NCI-H345 treated with DMSO at 0.1 percent for 48 hours (cell line): Measurements from ENCODE around the gene ATP8B3.

ENCODE experiments used
- DNase-seq: peaks from one replicate; lab custom pipeline; 2025; ENCODE audit not compliant: unreplicated experiment; lab: John Stamatoyannopoulos, UW

The ATP8B3 gene

GRCh38 chr19:1757468-1758230 lies 54.4 kb downstream of the ATP8B3 start:
- no peak for DNase-seq

- DNase-seq = no peak
These were observed 55.2 kb downstream of the ATP8B3 start for GRCh38 chr19:1756705-1757465.

- no peak for DNase-seq
These were observed 55.8 kb downstream of the ATP8B3 start for GRCh38 chr19:1756264-1756663.

GRCh38 chr19:1755467-1756171 lies 56.5 kb downstream of the ATP8B3 start:
- no peak for DNase-seq

- no peak for DNase-seq
These were observed 57.2 kb downstream of the ATP8B3 start for GRCh38 chr19:1754636-1755466.

GRCh38 chr19:1754018-1754635 lies 57.9 kb downstream of the ATP8B3 start:
- DNase-seq = no peak

- no peak for DNase-seq
These were observed 59.0 kb downstream of the ATP8B3 start, which contains the start of gene ONECUT3 for GRCh38 chr19:1752757-1753728. Gene ONECUT3, plus strand, starts transcription at chr19:1753506. Its CDS starts 157 bp downstream, at chr19:1753663.

GRCh38 chr19:1752009-1752756 lies 59.9 kb downstream of the ATP8B3 start:
- no peak for DNase-seq

- DNase-seq = no peak
These were observed 60.6 kb downstream of the ATP8B3 start for GRCh38 chr19:1751367-1752008.

GRCh38 chr19:1750343-1751021 lies 61.6 kb downstream of the ATP8B3 start:
- DNase-seq = no peak

- no peak for DNase-seq
These were observed 62.4 kb downstream of the ATP8B3 start for GRCh38 chr19:1749373-1750342.

- no peak for DNase-seq
These were observed 63.2 kb downstream of the ATP8B3 start for GRCh38 chr19:1748873-1749341.

- no peak for DNase-seq
These were observed 63.8 kb downstream of the ATP8B3 start for GRCh38 chr19:1748115-1748872.

GRCh38 chr19:1747285-1748114 lies 64.6 kb downstream of the ATP8B3 start:
- DNase-seq = no peak
